K562 (cell line): Measurements from ENCODE around the gene RAPGEFL1. TPM values are rescaled to one million over a fixed set of nuclear protein-coding genes. Genes with fewer than 3 reads are reported as not detected.

ENCODE experiments used
- DPF2 ChIP-seq: fragments of 450-650 bp; IDR thresholded peaks from 2 replicates; pipeline ENCODE4 v1.6.1; 2016
- MYC ChIP-seq, 2 experiments: fragments of 250-450 bp in 1 of 2; sonication (Bioruptor Pico) in 1 of 2; IDR thresholded peaks; 2 replicates each; pipeline versions ENCODE4 v1.5.1 to v1.6.1; 2012 to 2021; ENCODE audit warnings: low read depth in 2 of 2, borderline replicate concordance in 1 of 2, improper control_type of control experiment in 1 of 2, low read length in 1 of 2, mild to moderate bottlenecking in 1 of 2, moderate library complexity in 1 of 2
- POLR2A ChIP-seq: fragments of 450-650 bp; conservative IDR thresholded peaks from 2 replicates; pipeline ENCODE4 v1.6.1; 2016
- PREB ChIP-seq: sonication (generic); formaldehyde crosslinking; IDR thresholded peaks from 2 replicates; pipeline ENCODE4 v1.8.1; 2023; ENCODE audit warnings: mild to moderate bottlenecking, missing genetic modification reagents
- RAD21 ChIP-seq, 2 experiments: fragments of 250-450 bp in 1 of 2; fragments of 450-650 bp in 1 of 2; sonication (Bioruptor Pico) in 1 of 2; formaldehyde crosslinking in 1 of 2; IDR thresholded peaks in 1 of 2; conservative IDR thresholded peaks in 1 of 2; 2 replicates each; pipeline versions ENCODE4 v1.4.0 to v1.8.0; 2020 to 2022; ENCODE audit warnings: mild to moderate bottlenecking in 2 of 2, moderate library complexity in 1 of 2
- RBFOX2 ChIP-seq: fragments of 200-400 bp; formaldehyde crosslinking; IDR thresholded peaks from 2 replicates; pipeline ENCODE4 v1.6.1; 2017; ENCODE audit warnings: low read depth, mild to moderate bottlenecking, low read length, moderate library complexity
- REST ChIP-seq, 2 experiments: fragments of 450-650 bp; formaldehyde crosslinking in 1 of 2; IDR thresholded peaks; 2 replicates each; pipeline versions ENCODE4 v1.4.0 to v1.6.1; 2014 to 2020; ENCODE audit warnings: mild to moderate bottlenecking in 2 of 2, borderline replicate concordance in 1 of 2, low read depth in 1 of 2
- SAFB ChIP-seq: fragments of 200-400 bp; formaldehyde crosslinking; IDR thresholded peaks from 2 replicates; pipeline ENCODE4 v1.6.1; 2017; ENCODE audit warnings: low read depth, low read length, borderline replicate concordance
- SRSF1 ChIP-seq: fragments of 200-400 bp; formaldehyde crosslinking; IDR thresholded peaks from 2 replicates; pipeline ENCODE4 v1.6.1; 2017; ENCODE audit warnings: mild to moderate bottlenecking, low read depth, low read length, moderate library complexity
- ZKSCAN1 ChIP-seq: fragments of 150-350 bp; IDR thresholded peaks from 2 replicates; pipeline ENCODE4 v1.6.1; 2016; ENCODE audit warnings: low read depth, low read length
- ZNF134 ChIP-seq: fragments of 250-450 bp; sonication (Bioruptor Pico); conservative IDR thresholded peaks from 2 replicates; pipeline ENCODE4 v1.4.0; 2020
- polyA plus RNA-seq, 8 experiments: library from polyadenylated mRNA; depleted of rRNA in 4 of 8; stranded (reverse) in 5 of 8; unstranded in 3 of 8; fragments of >200 nt; fragmentation: Nextera tagmentation in 2 of 8; fragmentation: Illumina TruSeq in 1 of 8; extraction: Ambion mirVana in 2 of 8; extraction: Trizol in 1 of 8; gene quantifications; 2 replicates each; pipeline versions ENCODE4 v1.2.1 to v1.2.3, GENCODE V29; 2011 to 2014; ENCODE audit warnings: inconsistent platforms in 1 of 8, missing spikeins in 1 of 8
- total RNA-seq, 7 experiments: library from RNA; depleted of rRNA in 6 of 7; stranded (reverse); fragments of >200 nt in 6 of 7; fragmentation: Illumina TruSeq in 2 of 7; extraction: Trizol in 2 of 7; gene quantifications; 2 replicates each; pipeline versions ENCODE4 v1.2.1 to v1.2.3, GENCODE V29; 2011 to 2021; ENCODE audit warnings: low replicate concordance in 1 of 7

The RAPGEFL1 gene
- total and polyA plus RNA-seq, 9 of the 15 experiments (the other 6 are each of a cell fraction or from before 2014, with no cell fraction given) = 0.18 to 4.1 (median 2.1) TPM

GRCh38 chr17:40191237-40192208 is 14.3 kb downstream of the RAPGEFL1 start (continued):
- TF ChIP-seq REST (IDR thresholded peaks at IDR 0.05; ENCODE audit: borderline replicate concordance) = peak; percentile 73
- TF ChIP-seq REST (CRISPR knock-in tag; IDR thresholded peaks at IDR 0.05; ENCODE audit: low read depth) = no peak
- 0 out of 2 replicates have a peak, but pooled peaks have one; percentile 37 for TF ChIP-seq SAFB
- no peak for TF ChIP-seq ZNF134 (CRISPR knock-in tag)
- peak; percentile 42 to 74; a peak in 3 of 4 replicates for TF ChIP-seq RAD21 (CRISPR knock-in tag; conservative IDR thresholded peaks at IDR 0.05 in 1 of 2, IDR thresholded peaks at IDR 0.05 in 1 of 2)
- TF ChIP-seq DPF2 = peak; percentile 52; the same call in 1 of the 2 replicates
- peak; percentile 68 for TF ChIP-seq ZKSCAN1
- peak; percentile 43 for TF ChIP-seq RBFOX2
- TF ChIP-seq MYC (IDR thresholded peaks at IDR 0.05; ENCODE audit: low read depth, low read length) = 0 out of 2 replicates have a peak, but pooled peaks have one; percentile 39
- no peak for TF ChIP-seq MYC (CRISPR knock-in tag; IDR thresholded peaks at IDR 0.05; ENCODE audit: borderline replicate concordance, low read depth)
- TF ChIP-seq SRSF1 = no peak
- no peak for TF ChIP-seq POLR2A
- TF ChIP-seq PREB = 0 out of 2 replicates have a peak, but pooled peaks have one; percentile 44
